Endothelial cell of umbilical vein (primary cell): ENCODE data around the gene WNT4. TPM values are rescaled to one million over a fixed set of nuclear protein-coding genes. Genes with fewer than 3 reads are reported as not detected.

Experiments used
- BruUV-seq: library from RNA; stranded (reverse); fragments of 400-500 nt; replicated peaks from 2 replicates; lab custom pipeline; 2021; lab: Mats Ljungman, UMichigan
- CTCF ChIA-PET: fragments of 300-600, 350-600 bp; sonication (Branson Sonifier 250); formaldehyde crosslinking; loops from one replicate; lab custom pipeline; 2021; ENCODE audit warnings: antibody characterized with exemption, inconsistent platforms; lab: Charles Lee
- POLR2A ChIA-PET: fragments of 300-600, 350-600 bp; sonication (Branson Sonifier 250); formaldehyde crosslinking; loops from one replicate; lab custom pipeline; 2021; ENCODE audit warnings: antibody characterized with exemption, inconsistent platforms; lab: Charles Lee
- DNase-seq: peaks from one replicate; pipeline ENCODE4 v3.0.0-alpha.2; 2011; ENCODE audit warnings: low read depth, low spot score
- FAIRE-seq: peaks from 2 replicates; lab custom pipeline; 2011; peaks lifted over from hg19 to GRCh38; lab: Jason Lieb, UNC
- H2AFZ ChIP-seq: 2 replicates; pipeline ENCODE4 v1.6.0; 2012; ENCODE audit warnings: low read depth, low read length, control low read depth, inconsistent platforms
- H3K27ac ChIP-seq: 2 replicates; pipeline ENCODE4 v1.5.1; 2011; ENCODE audit warnings: low read depth, mild to moderate bottlenecking, control low read depth, low read length, moderate library complexity; ENCODE audit not compliant: insufficient read depth
- H3K27me3 ChIP-seq, 2 experiments: 2 replicates each; pipeline versions ENCODE4 v1.6.0 to v1.6.1; 2011; ENCODE audit warnings: low read length in 2 of 2, mixed read lengths in 1 of 2; ENCODE audit not compliant: control insufficient read depth in 2 of 2, insufficient read depth in 2 of 2
- H3K36me3 ChIP-seq, 2 experiments: 2 replicates in 1 of 2; 3 replicates in 1 of 2; pipeline ENCODE4 v1.5.1; 2011; ENCODE audit warnings: low read length in 2 of 2, mild to moderate bottlenecking in 1 of 2, moderate library complexity in 1 of 2; ENCODE audit not compliant: control insufficient read depth in 2 of 2, insufficient read depth in 2 of 2; ENCODE audit errors: extremely low read depth in 1 of 2
- H3K4me1 ChIP-seq: 3 replicates; pipeline ENCODE4 v1.5.1; 2011; ENCODE audit warnings: mild to moderate bottlenecking, low read length; ENCODE audit not compliant: control insufficient read depth, insufficient read depth; ENCODE audit errors: extremely low read depth
- H3K4me2 ChIP-seq: 2 replicates; pipeline ENCODE4 v1.6.1; 2011; ENCODE audit warnings: low read length, control low read depth, mixed read lengths; ENCODE audit not compliant: insufficient read depth
- H3K4me3 ChIP-seq, 3 experiments: fragments of 200-600 bp in 1 of 3; sonication (generic), shearing (Covaris generic) in 1 of 3; replicated peaks in 1 of 3; 2 replicates each; pipeline ENCODE4 v1.5.1; 2011 to 2016; ENCODE audit warnings: control low read depth in 3 of 3, low read length in 3 of 3, mild to moderate bottlenecking in 2 of 3, inconsistent platforms in 1 of 3, low read depth in 1 of 3, moderate library complexity in 1 of 3; ENCODE audit not compliant: insufficient read depth in 1 of 3
- H3K79me2 ChIP-seq: 2 replicates; pipeline ENCODE4 v1.6.0; 2012; ENCODE audit warnings: low read length, inconsistent platforms; ENCODE audit not compliant: control insufficient read depth, insufficient read depth
- H3K9ac ChIP-seq: replicated peaks from 2 replicates; pipeline ENCODE3; 2011; ENCODE audit warnings: low read length, control low read depth; ENCODE audit not compliant: insufficient read depth; ENCODE audit errors: extremely low read depth
- H3K9me1 ChIP-seq: replicated peaks from 3 replicates; pipeline ENCODE4 v1.6.0; 2011; ENCODE audit warnings: mild to moderate bottlenecking, low read length; ENCODE audit not compliant: control insufficient read depth, insufficient read depth; ENCODE audit errors: extremely low read depth
- H3K9me3 ChIP-seq: replicated peaks from 2 replicates; pipeline ENCODE4 v1.5.1; 2012; ENCODE audit warnings: low read length, inconsistent platforms; ENCODE audit not compliant: control insufficient read depth, insufficient read depth
- H4K20me1 ChIP-seq: replicated peaks from 2 replicates; pipeline ENCODE3; 2011; ENCODE audit warnings: mild to moderate bottlenecking, low read length; ENCODE audit not compliant: control insufficient read depth, insufficient read depth; ENCODE audit errors: extremely low read depth
- EZH2 ChIP-seq: IDR thresholded peaks from 2 replicates; pipeline ENCODE4 v1.6.1; 2012; ENCODE audit warnings: borderline replicate concordance, low read depth, mild to moderate bottlenecking, moderate library complexity, low read length, inconsistent platforms; ENCODE audit not compliant: severe bottlenecking
- FOS ChIP-seq: IDR thresholded peaks from 2 replicates; pipeline ENCODE4 v1.6.1; 2011; ENCODE audit warnings: mild to moderate bottlenecking, low read length, moderate library complexity, borderline replicate concordance; ENCODE audit not compliant: insufficient read depth
- GATA2 ChIP-seq: IDR thresholded peaks from 2 replicates; pipeline ENCODE4 v1.7.0; 2011; ENCODE audit warnings: low read depth, mild to moderate bottlenecking, moderate library complexity, mixed read lengths, low read length; ENCODE audit not compliant: insufficient read length, insufficient read depth
- JUN ChIP-seq: IDR thresholded peaks from 2 replicates; pipeline ENCODE4 v1.6.1; 2011; ENCODE audit warnings: borderline replicate concordance, low read depth; ENCODE audit not compliant: insufficient read length, insufficient read depth
- MAX ChIP-seq: IDR thresholded peaks from 2 replicates; pipeline ENCODE4 v1.6.1; 2011; ENCODE audit not compliant: insufficient read depth, insufficient read length
- MYC ChIP-seq: IDR thresholded peaks from one replicate; pipeline ENCODE4 v1.6.1; 2011; ENCODE audit warnings: mild to moderate bottlenecking, low read depth, low read length
- POLR2AphosphoS5 ChIP-seq: IDR thresholded peaks from 2 replicates; pipeline ENCODE4 v1.6.1; 2012; ENCODE audit warnings: low read depth, mild to moderate bottlenecking, control low read depth, low read length, moderate library complexity; ENCODE audit not compliant: insufficient read depth
- dilution Hi-C: fragments of 300-500 bp; cut with MboI; formaldehyde crosslinking; loops from one replicate; pipeline ENCODE4 v1.15.0; 2019; ENCODE audit warnings: low sequenced_read_pairs; ENCODE audit not compliant: extremely low pct_ligation_motif_present
- intact Hi-C: fragments of 100-400 bp; cut with micrococcal nuclease; formaldehyde crosslinking; loops from one replicate; pipeline ENCODE4 v1.10.0; 2022
- polyA plus RNA-seq, 4 experiments: library from polyadenylated mRNA; depleted of rRNA in 3 of 4; stranded (reverse) in 3 of 4; unstranded in 1 of 4; fragments of >200 nt; gene quantifications; 2 replicates each; pipeline versions ENCODE4 v1.2.1 to v1.2.3, GENCODE V29; 2011 to 2012; ENCODE audit warnings: missing spikeins in 1 of 4
- total RNA-seq: library from RNA; stranded (reverse); gene quantifications from 2 replicates; pipeline ENCODE4 v1.2.3, GENCODE V29; 2021

The WNT4 gene
- total and polyA plus RNA-seq, 2 donors (not counting 3 experiments of a cell fraction or from before 2014, with no cell fraction given), result 0.06 TPM; not detected in 1

- Histone ChIP-seq H3K4me3 (no peak overlapping the region), H3K27me3 (peaks cover 2 to 20% of the 10 kb centered on the region in 2 experiments), H2AFZ (no peak overlapping the region), H3K4me1 (no peaks in the 10 kb centered on the region), H3K9me1 (no peaks in the 10 kb centered on the region), H3K9me3 (no peaks in the 10 kb centered on the region), H3K9ac (no peak overlapping the region), H3K36me3 (no peaks in the 10 kb centered on the region), H3K27ac (no peak overlapping the region), H4K20me1 (no peaks in the 10 kb centered on the region), H3K79me2 (no peaks in the 10 kb centered on the region), H3K4me2 (no peak overlapping the region)
- TF ChIP-seq MAX (no peak), FOS (no peak), POLR2AphosphoS5 (no peak), GATA2 (no peak), MYC (no peak), EZH2 (no peak), JUN (no peak)
- FAIRE-seq (no peak), DNase-seq (no peak)
- dilution Hi-C loops, result no loop called here
- POLR2A ChIA-PET, result no interaction called here
- BruUV-seq, result no TSS peak
- intact Hi-C loops, result no loop called here
- CTCF ChIA-PET, result interaction anchor here (0.8 kb wide), 1 partner anchor 45 kb away, joined by 4 read pairs; no protein-coding TSS in a partner anchor
Observed at GRCh38 chr1:22150923-22151322, 8.0 kb upstream of the WNT4 start.
